Esophagus muscularis mucosa (tissue), 4 donors: ENCODE results near the gene CIT. TPM values are rescaled to one million over a fixed set of nuclear protein-coding genes. Genes with fewer than 3 reads are reported as not detected.

ENCODE experiments used
- DNase-seq: peaks from one replicate; pipeline ENCODE4 v3.0.0-alpha.2; 2017; ENCODE audit errors: extremely low spot score
- H3K27ac ChIP-seq, 4 donors: fragments of 200-600 bp; sonication (generic); replicated peaks in 1 of 4; 1 replicate in 3 of 4; 2 replicates in 1 of 4; pipeline ENCODE4 v1.5.1; 2016 to 2019; ENCODE audit warnings: mild to moderate bottlenecking in 1 of 4
- H3K27me3 ChIP-seq, 4 donors: fragments of 200-600 bp; sonication (generic); one replicate each; pipeline versions ENCODE4 v1.5.1 to v1.6.0; 2016 to 2019
- H3K36me3 ChIP-seq, 4 donors: fragments of 200-600 bp; sonication (generic); one replicate each; pipeline ENCODE4 v1.5.1; 2016 to 2019
- H3K4me1 ChIP-seq, 4 donors: fragments of 200-600 bp; sonication (generic); one replicate each; pipeline ENCODE4 v1.5.1; 2016 to 2019
- H3K4me3 ChIP-seq, 4 donors: fragments of 200-600 bp; sonication (generic); 1 replicate in 2 of 4; 2 replicates in 2 of 4; pipeline ENCODE4 v1.5.1; 2016 to 2019; ENCODE audit warnings: mild to moderate bottlenecking in 4 of 4, moderate library complexity in 1 of 4
- H3K9me3 ChIP-seq, 4 donors: fragments of 200-600 bp; sonication (generic); 1 replicate in 3 of 4; 2 replicates in 1 of 4; pipeline ENCODE4 v1.5.1; 2016 to 2019
- CTCF ChIP-seq, 3 experiments: fragments of 200-600 bp in 2 of 3; fragments of 450-650 bp in 1 of 3; sonication (generic) in 2 of 3; IDR thresholded peaks; one replicate each; pipeline ENCODE4 v1.5.1; 2017 to 2019; ENCODE audit warnings: antibody characterized with exemption in 3 of 3, mild to moderate bottlenecking in 2 of 3, moderate library complexity in 1 of 3
- EP300 ChIP-seq: sonication (generic); formaldehyde crosslinking; IDR thresholded peaks from one replicate; pipeline ENCODE4 v1.6.1; 2017; ENCODE audit warnings: antibody characterized with exemption
- POLR2A ChIP-seq: fragments of 450-650 bp; IDR thresholded peaks from one replicate; pipeline ENCODE4 v1.6.1; 2017; ENCODE audit warnings: antibody characterized with exemption, moderate library complexity, mild to moderate bottlenecking, low read depth
- POLR2AphosphoS5 ChIP-seq, 2 donors: sonication (generic); formaldehyde crosslinking; IDR thresholded peaks; one replicate each; pipeline ENCODE4 v1.6.1; 2017; ENCODE audit warnings: antibody characterized with exemption in 2 of 2
- WGBS: methylation state at CpG from one replicate; pipeline ENCODE4 v1.1.5; 2018; 5-methylcytosine and 5-hydroxymethylcytosine counted together
- intact Hi-C: fragments of 100-400 bp; cut with DNase I; formaldehyde crosslinking; loops from one replicate; pipeline ENCODE4 v1.15.1; 2023
- total RNA-seq, 4 donors: library from RNA; depleted of rRNA; stranded (reverse); fragments of >200 nt; gene quantifications; one replicate each; pipeline versions ENCODE4 v1.1.0 to v1.2.1, GENCODE V29; 2016

The CIT gene
- total RNA-seq, 4 donors from 2014 or later: 5.1 to 14.8 (median 5.8) TPM

GRCh38 chr12:119826661-119827445 is 50.3 kb downstream of the CIT start:
- intact Hi-C loops: no loop called here
- no peak overlapping the region for H3K4me3 ChIP-seq
- no peak for DNase-seq
- H3K4me1 ChIP-seq: no peaks in the 10 kb centered on the region
- H3K27ac ChIP-seq: no peak overlapping the region
- TF ChIP-seq POLR2AphosphoS5 (IDR thresholded peaks at IDR 0.05) (no peak), POLR2A (no peak), EP300 (no peak), CTCF (IDR thresholded peaks at IDR 0.05) (no peak)
- no peaks in the 10 kb centered on the region for H3K36me3 ChIP-seq
- 89% methylated on average over 6 of the region's 6 CpGs for WGBS
- H3K27me3 ChIP-seq: no peaks in the 10 kb centered on the region
- H3K9me3 ChIP-seq: peaks cover 0 to 3% (median 0%) of the 10 kb centered on the region in 4 donors

GRCh38 chr12:119825262-119825661 is 51.9 kb downstream of the CIT start:
- Histone ChIP-seq H3K27me3 (no peaks in the 10 kb centered on the region), H3K36me3 (no peaks in the 10 kb centered on the region), H3K9me3 (peaks cover 0 to 3% (median 0%) of the 10 kb centered on the region in 4 donors), H3K27ac (no peak overlapping the region), H3K4me3 (no peak overlapping the region), H3K4me1 (no peaks in the 10 kb centered on the region)
- WGBS: 90% methylated on average over 6 of the region's 7 CpGs
- no peak for DNase-seq
- TF ChIP-seq POLR2A (no peak), POLR2AphosphoS5 (IDR thresholded peaks at IDR 0.05) (no peak), CTCF (IDR thresholded peaks at IDR 0.05) (no peak), EP300 (no peak)
- intact Hi-C loops: no loop called here

GRCh38 chr12:119822046-119822445 is 55.1 kb downstream of the CIT start:
- no peak overlapping the region for H3K27ac ChIP-seq
- TF ChIP-seq POLR2A (no peak), CTCF (IDR thresholded peaks at IDR 0.05) (no peak), EP300 (no peak), POLR2AphosphoS5 (IDR thresholded peaks at IDR 0.05) (no peak)
- H3K9me3 ChIP-seq: no peaks in the 10 kb centered on the region
- H3K27me3 ChIP-seq: no peaks in the 10 kb centered on the region
- H3K4me1 ChIP-seq: no peaks in the 10 kb centered on the region
- DNase-seq: no peak
- no peak overlapping the region for H3K4me3 ChIP-seq
- 82% methylated on average over 2 of the region's 2 CpGs for WGBS
- intact Hi-C loops: no loop called here
- no peaks in the 10 kb centered on the region for H3K36me3 ChIP-seq

DNA sequence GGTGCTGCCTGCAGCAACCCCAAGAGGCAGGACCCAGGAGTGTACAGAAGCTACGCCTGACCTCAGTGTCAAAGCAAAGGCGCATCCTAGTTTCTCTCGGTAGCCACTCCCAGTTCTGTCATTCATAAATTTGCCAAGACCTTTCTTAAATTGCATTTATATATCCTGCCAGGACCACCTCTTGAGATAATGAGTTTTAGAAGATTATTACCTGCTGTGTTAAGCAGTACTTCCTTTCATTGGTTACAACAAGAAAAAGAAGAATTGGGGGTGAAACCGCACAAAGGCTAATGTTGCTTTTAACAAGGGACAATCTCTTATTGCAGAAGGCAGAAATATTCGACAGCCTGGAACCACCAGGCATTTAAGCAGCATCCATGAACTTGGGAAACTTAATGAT is 57.8 kb downstream of the CIT start:
- Histone ChIP-seq H3K4me3 (no peak overlapping the region), H3K36me3 (no peaks in the 10 kb centered on the region), H3K9me3 (no peaks in the 10 kb centered on the region), H3K27me3 (no peaks in the 10 kb centered on the region), H3K27ac (no peak overlapping the region), H3K4me1 (no peaks in the 10 kb centered on the region)
- intact Hi-C loops: no loop called here
- TF ChIP-seq POLR2AphosphoS5 (IDR thresholded peaks at IDR 0.05) (no peak), CTCF (IDR thresholded peaks at IDR 0.05) (no peak), EP300 (no peak), POLR2A (no peak)
- DNase-seq: no peak
- 92% methylated on average over 5 of the region's 5 CpGs for WGBS
